Spleen (tissue), 11 donors: ENCODE data around the gene RIPPLY3. TPM values are rescaled to one million over a fixed set of nuclear protein-coding genes. Genes with fewer than 3 reads are reported as not detected.

Experiments used
- DNase-seq: peaks from one replicate; pipeline ENCODE4 v3.0.0-alpha.2; 2020
- H3K27ac ChIP-seq, 8 donors: fragments of 200-600 bp; sonication (generic) in 7 of 8; 1 replicate in 4 of 8; 2 replicates in 4 of 8; pipeline versions ENCODE4 v1.5.0 to v1.8.0; 2016 to 2021; ENCODE audit warnings: inconsistent platforms in 4 of 8, mild to moderate bottlenecking in 4 of 8, moderate library complexity in 1 of 8
- H3K27me3 ChIP-seq, 7 donors: fragments of 200-600 bp; sonication (generic) in 6 of 7; replicated peaks in 1 of 7; 1 replicate in 4 of 7; 2 replicates in 3 of 7; pipeline versions ENCODE4 v1.5.0 to v1.8.0; 2016 to 2021; ENCODE audit warnings: inconsistent platforms in 3 of 7, mild to moderate bottlenecking in 1 of 7
- H3K36me3 ChIP-seq, 6 donors: fragments of 200-600 bp; sonication (generic) in 5 of 6; 1 replicate in 4 of 6; 2 replicates in 2 of 6; pipeline versions ENCODE4 v1.5.0 to v1.8.0; 2016 to 2021; ENCODE audit warnings: inconsistent platforms in 2 of 6
- H3K4me1 ChIP-seq, 6 donors: fragments of 200-600 bp; sonication (generic) in 5 of 6; 1 replicate in 3 of 6; 2 replicates in 3 of 6; pipeline versions ENCODE4 v1.5.0 to v1.8.0; 2016 to 2021; ENCODE audit warnings: inconsistent platforms in 3 of 6
- H3K4me3 ChIP-seq, 8 donors: fragments of 200-600 bp; sonication (generic) in 7 of 8; 1 replicate in 4 of 8; 2 replicates in 4 of 8; pipeline versions ENCODE4 v1.5.0 to v1.8.0; 2016 to 2021; ENCODE audit warnings: inconsistent platforms in 4 of 8, mild to moderate bottlenecking in 4 of 8, moderate library complexity in 2 of 8
- H3K9me3 ChIP-seq, 8 donors: fragments of 200-600 bp; sonication (generic) in 7 of 8; 1 replicate in 4 of 8; 2 replicates in 4 of 8; pipeline versions ENCODE4 v1.5.0 to v1.8.0; 2016 to 2021; ENCODE audit warnings: inconsistent platforms in 4 of 8
- POLR2A ChIP-seq, 3 donors: fragments of 450-650 bp; IDR thresholded peaks; one replicate each; pipeline ENCODE4 v1.5.1; 2017; ENCODE audit warnings: antibody characterized with exemption in 3 of 3, mild to moderate bottlenecking in 1 of 3
- POLR2AphosphoS5 ChIP-seq, 3 donors: sonication (generic); formaldehyde crosslinking; IDR thresholded peaks; one replicate each; pipeline ENCODE4 v1.5.1; 2017; ENCODE audit warnings: antibody characterized with exemption in 3 of 3
- WGBS, 5 donors: extraction: QIAGEN DNeasy Blood & Tissue Kit in 3 of 5; methylation state at CpG; one replicate each; pipeline versions ENCODE4 v1.1.5 to v1.1.7; 2013 to 2018; 5-methylcytosine and 5-hydroxymethylcytosine counted together
- intact Hi-C: fragments of 100-400 bp; cut with DNase I; formaldehyde crosslinking; loops from one replicate; pipeline ENCODE4 v1.15.0; 2023; ENCODE audit warnings: low total_unique reads
- polyA plus RNA-seq, 3 donors: library from polyadenylated mRNA; stranded (reverse); fragments of 200-250 nt; gene quantifications; one replicate each; pipeline ENCODE4 v1.2.1, GENCODE V29; 2013
- total RNA-seq, 7 donors: library from RNA; depleted of rRNA in 3 of 7; stranded (reverse); fragments of >200 nt in 3 of 7; fragmentation: NEBNext Ultra II Directional in 4 of 7; extraction: Animal tissue kit (Norgen Biotek cat#: 25700) in 4 of 7; gene quantifications; one replicate each; pipeline versions ENCODE4 v1.1.0 to v1.2.1, GENCODE V29; 2016 to 2021
- TF ChIP-seq, protein P1 (sequence below), 11 experiments: fragments of 200-600 bp in 7 of 11; fragments of 450-650 bp in 4 of 11; sonication (generic) in 4 of 11; IDR thresholded peaks in 8 of 11; conservative IDR thresholded peaks in 3 of 11; 1 replicate in 7 of 11; 2 replicates in 4 of 11; pipeline versions ENCODE4 v1.4.0 to v1.8.0; 2016 to 2021; ENCODE audit warnings: antibody characterized with exemption in 11 of 11, inconsistent platforms in 4 of 11, mild to moderate bottlenecking in 1 of 11
- donor health status: healthy with polysubstance abuse.
- donor health status: DM: no; HTN: no; CAD: no; lungs with moderate emphysema.
- donor health status: DM: no; HTN: no; CAD: no.
- donor health status: Bipolar disorder and iron deficiency.
- donor health status: healthy.
- donor health status: DM: no; HTN: no; CAD: no.
- donor health status: DM: yes; HTN: yes; CAD: no.

Gene RIPPLY3
- total and polyA plus RNA-seq, 10 donors = 0.05 TPM; not detected in 9

DNA sequence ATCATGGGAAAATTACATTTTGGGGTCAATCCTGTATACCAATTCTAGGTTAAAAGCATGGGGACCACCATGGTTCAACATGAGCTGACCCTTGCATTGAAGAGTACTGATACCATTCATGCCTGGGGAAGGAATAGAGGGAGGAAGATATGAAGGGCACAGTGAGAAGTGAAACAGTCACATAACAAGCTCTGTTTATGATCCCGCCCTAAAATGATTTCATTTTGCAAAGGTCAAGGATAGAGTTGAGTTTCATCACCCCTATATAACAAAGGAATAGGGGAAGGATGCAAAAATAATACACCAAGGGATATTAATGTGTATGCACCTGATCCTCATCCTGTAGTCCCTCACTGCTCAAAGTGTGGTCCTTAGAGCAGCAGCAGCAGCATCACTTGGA lies 37.5 kb upstream of the RIPPLY3 start:
- Histone ChIP-seq H3K9me3 (no peaks in the 10 kb centered on the region), H3K36me3 (no peaks in the 10 kb centered on the region), H3K27ac (no peak overlapping the region), H3K4me3 (no peak overlapping the region), H3K27me3 (peaks cover 0 to 4% (median 0%) of the 10 kb centered on the region in 7 donors), H3K4me1 (peaks cover 0 to 27% (median 16%) of the 10 kb centered on the region in 6 donors)
- DNase-seq = no peak
- intact Hi-C loops = no loop called here
- TF ChIP-seq POLR2A (IDR thresholded peaks at IDR 0.05) (no peak), POLR2AphosphoS5 (IDR thresholded peaks at IDR 0.05) (no peak)
- TF ChIP-seq, protein P1, sequence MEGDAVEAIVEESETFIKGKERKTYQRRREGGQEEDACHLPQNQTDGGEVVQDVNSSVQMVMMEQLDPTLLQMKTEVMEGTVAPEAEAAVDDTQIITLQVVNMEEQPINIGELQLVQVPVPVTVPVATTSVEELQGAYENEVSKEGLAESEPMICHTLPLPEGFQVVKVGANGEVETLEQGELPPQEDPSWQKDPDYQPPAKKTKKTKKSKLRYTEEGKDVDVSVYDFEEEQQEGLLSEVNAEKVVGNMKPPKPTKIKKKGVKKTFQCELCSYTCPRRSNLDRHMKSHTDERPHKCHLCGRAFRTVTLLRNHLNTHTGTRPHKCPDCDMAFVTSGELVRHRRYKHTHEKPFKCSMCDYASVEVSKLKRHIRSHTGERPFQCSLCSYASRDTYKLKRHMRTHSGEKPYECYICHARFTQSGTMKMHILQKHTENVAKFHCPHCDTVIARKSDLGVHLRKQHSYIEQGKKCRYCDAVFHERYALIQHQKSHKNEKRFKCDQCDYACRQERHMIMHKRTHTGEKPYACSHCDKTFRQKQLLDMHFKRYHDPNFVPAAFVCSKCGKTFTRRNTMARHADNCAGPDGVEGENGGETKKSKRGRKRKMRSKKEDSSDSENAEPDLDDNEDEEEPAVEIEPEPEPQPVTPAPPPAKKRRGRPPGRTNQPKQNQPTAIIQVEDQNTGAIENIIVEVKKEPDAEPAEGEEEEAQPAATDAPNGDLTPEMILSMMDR (IDR thresholded peaks at IDR 0.05 in 8 of 11, conservative IDR thresholded peaks at IDR 0.05 in 3 of 11) = no peak
- WGBS, 5 donors = 66 to 86% (median 78%) methylated on average over 1 of the region's 1 CpG

DNA sequence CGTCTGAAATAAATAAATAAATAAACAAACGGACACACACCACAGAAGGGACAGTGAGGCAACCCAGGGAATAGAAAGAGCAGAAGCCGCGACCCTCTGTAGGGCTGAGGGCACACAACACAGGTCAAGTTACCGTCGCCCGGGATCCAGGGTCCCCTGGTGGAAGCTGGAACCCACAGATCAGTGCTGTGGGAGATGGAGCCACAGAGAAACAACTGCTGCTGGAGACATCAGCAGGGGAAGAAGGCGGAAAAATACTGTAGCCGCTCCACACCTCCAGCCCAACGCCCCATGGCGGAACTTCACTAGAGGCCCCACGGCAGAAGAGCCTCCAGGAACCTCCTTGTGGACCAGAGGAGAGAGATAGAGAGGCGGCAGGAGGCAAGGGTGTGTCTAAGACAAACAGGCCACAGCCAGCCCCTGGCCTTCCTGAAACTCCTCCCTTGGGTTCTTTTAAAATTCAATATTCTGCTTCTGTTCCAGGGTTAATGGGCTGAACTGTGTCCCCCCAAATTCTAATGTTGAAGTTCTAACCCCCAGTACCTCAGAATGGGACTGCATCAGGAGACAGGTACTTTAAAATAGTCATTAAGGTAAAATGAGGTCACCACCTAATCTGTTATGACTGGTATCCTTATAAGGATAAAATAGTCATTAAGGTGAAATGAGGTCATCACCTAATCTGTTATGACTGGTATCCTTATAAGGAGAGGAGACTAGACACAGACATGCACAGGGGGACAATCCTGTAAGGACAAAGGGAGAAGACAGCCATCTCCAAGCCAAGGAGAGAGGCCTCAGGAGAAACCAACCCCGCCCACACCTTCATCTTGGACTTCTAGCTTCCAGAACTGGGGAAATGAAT lies 32.3 kb upstream of the RIPPLY3 start:
- DNase-seq = no peak
- Histone ChIP-seq H3K9me3 (no peaks in the 10 kb centered on the region), H3K27me3 (no peaks in the 10 kb centered on the region), H3K4me3 (no peak overlapping the region), H3K4me1 (peaks cover 0 to 15% (median 12%) of the 10 kb centered on the region in 6 donors), H3K36me3 (no peaks in the 10 kb centered on the region), H3K27ac (no peak overlapping the region)
- intact Hi-C loops = no loop called here
- WGBS, 5 donors = 91 to 95% (median 93%) methylated on average over 14 of the region's 14 CpGs
- TF ChIP-seq POLR2AphosphoS5 (IDR thresholded peaks at IDR 0.05) (no peak), POLR2A (IDR thresholded peaks at IDR 0.05) (no peak)
- TF ChIP-seq, protein P1 (IDR thresholded peaks at IDR 0.05 in 8 of 11, conservative IDR thresholded peaks at IDR 0.05 in 3 of 11) = no peak

DNA sequence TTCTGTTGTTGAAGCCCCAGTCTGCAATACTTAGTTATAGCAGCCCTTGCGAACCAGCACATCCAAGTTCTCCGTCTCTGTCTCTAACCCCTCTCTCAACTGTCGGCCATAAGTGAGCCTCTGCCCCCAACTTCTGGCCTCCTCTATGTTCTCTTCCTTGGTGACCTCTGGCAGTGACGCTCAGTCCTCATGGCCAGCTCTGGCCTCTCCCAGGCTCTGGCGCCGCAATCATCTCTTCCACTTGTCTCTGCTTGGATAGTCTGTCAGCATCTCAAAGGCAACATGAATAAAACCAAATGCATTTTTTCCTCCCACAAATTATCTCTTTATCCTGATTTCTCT lies 31.7 kb upstream of the RIPPLY3 start:
- 81 to 93% (median 91%) methylated on average over 6 of the region's 6 CpGs for WGBS, 5 donors
- no peak overlapping the region for H3K4me3 ChIP-seq
- TF ChIP-seq POLR2AphosphoS5 (IDR thresholded peaks at IDR 0.05) = no peak
- no peaks in the 10 kb centered on the region for H3K9me3 ChIP-seq
- no peaks in the 10 kb centered on the region for H3K36me3 ChIP-seq
- no peaks in the 10 kb centered on the region for H3K27me3 ChIP-seq
- peaks cover 0 to 15% (median 12%) of the 10 kb centered on the region in 6 donors for H3K4me1 ChIP-seq
- DNase-seq = no peak
- no peak overlapping the region for H3K27ac ChIP-seq
- intact Hi-C loops = no loop called here

DNA sequence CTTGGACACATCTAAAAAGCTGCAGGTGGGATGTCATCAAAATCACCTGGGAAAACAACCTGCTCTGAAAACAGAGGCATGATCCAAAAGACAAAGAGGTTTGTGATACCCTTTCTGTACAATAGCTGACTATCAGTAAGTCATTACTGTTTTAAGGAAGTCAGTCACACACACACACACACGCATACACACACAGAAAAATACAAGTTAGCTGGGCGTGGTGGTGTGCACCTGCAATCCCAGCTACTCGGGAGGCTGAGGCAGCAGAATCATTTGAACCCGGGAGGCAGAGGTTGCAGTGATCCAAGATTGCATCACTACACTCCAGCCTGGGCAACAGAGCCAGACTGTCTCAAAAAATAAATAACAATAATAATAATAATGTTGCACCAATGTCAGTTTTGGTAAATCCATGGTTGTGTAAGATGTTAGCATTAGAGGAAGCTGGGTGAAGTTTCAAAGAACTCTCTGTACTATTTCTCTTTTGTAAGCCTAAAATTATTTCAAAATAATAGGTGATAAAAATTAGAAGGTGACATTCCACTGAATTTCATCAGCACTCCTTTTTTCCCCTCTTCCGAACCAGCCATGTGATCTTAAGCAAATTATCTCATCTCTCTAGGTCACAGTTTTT lies 30.2 kb upstream of the RIPPLY3 start:
- Histone ChIP-seq H3K4me1 (peaks cover 3 to 29% (median 24%) of the 10 kb centered on the region in 6 donors), H3K27ac (peak overlapping the region in 1 of 8 donors; percentile 6), H3K4me3 (no peak overlapping the region), H3K9me3 (no peaks in the 10 kb centered on the region), H3K27me3 (peaks cover 0 to 13% (median 6%) of the 10 kb centered on the region in 7 donors), H3K36me3 (no peaks in the 10 kb centered on the region)
- intact Hi-C loops = no loop called here
- no peak for DNase-seq
- TF ChIP-seq, protein P1 (IDR thresholded peaks at IDR 0.05 in 8 of 11, conservative IDR thresholded peaks at IDR 0.05 in 3 of 11) = no peak
- TF ChIP-seq POLR2A (IDR thresholded peaks at IDR 0.05) (no peak), POLR2AphosphoS5 (IDR thresholded peaks at IDR 0.05) (no peak)
- WGBS, 5 donors = 63 to 91% (median 71%) methylated on average over 5 of the region's 5 CpGs
